Measurements from ENCODE around the gene HS6ST2. TPM values are rescaled to one million over a fixed set of nuclear protein-coding genes. Genes with fewer than 3 reads are reported as not detected.

Gene HS6ST2
- total RNA-seq, 1 donor from 2014 or later: 14.8 TPM

- DNase-seq (ENCODE audit: low spot score, unreplicated experiment): no peak
- Mint-ChIP-seq H3K27me3 (peaks cover 38% of the 10 kb centered on the region), H3K27ac (no peak overlapping the region), H3K36me3 (ENCODE audit: insufficient read depth) (peaks cover 1% of the 10 kb centered on the region), H3K4me3 (ENCODE audit: low read depth) (no peak overlapping the region), H3K9me3 (ENCODE audit: low read depth) (peaks cover 7% of the 10 kb centered on the region), H3K4me1 (ENCODE audit: low read depth) (peaks cover 19% of the 10 kb centered on the region)
- TF ChIP-seq CTCF (IDR thresholded peaks at IDR 0.05; ENCODE audit: unreplicated experiment): peak; percentile 39
Measured at GRCh38 chrX:132651421-132652086, 306.9 kb downstream of the HS6ST2 start.

- peaks cover 30% of the 10 kb centered on the region for H3K27me3 Mint-ChIP-seq
- peaks cover 19% of the 10 kb centered on the region for H3K4me1 Mint-ChIP-seq (ENCODE audit: low read depth)
- no peak overlapping the region for H3K4me3 Mint-ChIP-seq (ENCODE audit: low read depth)
- peaks cover 1% of the 10 kb centered on the region for H3K36me3 Mint-ChIP-seq (ENCODE audit: insufficient read depth)
- no peak for TF ChIP-seq CTCF (IDR thresholded peaks at IDR 0.05; ENCODE audit: unreplicated experiment)
- no peak overlapping the region for H3K27ac Mint-ChIP-seq
- peaks cover 8% of the 10 kb centered on the region for H3K9me3 Mint-ChIP-seq (ENCODE audit: low read depth)
- DNase-seq (ENCODE audit: low spot score, unreplicated experiment): no peak
Measured at GRCh38 chrX:132648895-132649294, 309.5 kb downstream of the HS6ST2 start.

- no peak overlapping the region for H3K27ac Mint-ChIP-seq
- peaks cover 3% of the 10 kb centered on the region for H3K27me3 Mint-ChIP-seq
- DNase-seq (ENCODE audit: low spot score, unreplicated experiment): no peak
- H3K4me3 Mint-ChIP-seq (ENCODE audit: low read depth): no peak overlapping the region
- no peaks in the 10 kb centered on the region for H3K36me3 Mint-ChIP-seq (ENCODE audit: insufficient read depth)
- peaks cover 12% of the 10 kb centered on the region for H3K4me1 Mint-ChIP-seq (ENCODE audit: low read depth)
- no peak for TF ChIP-seq CTCF (IDR thresholded peaks at IDR 0.05; ENCODE audit: unreplicated experiment)
- no peaks in the 10 kb centered on the region for H3K9me3 Mint-ChIP-seq (ENCODE audit: low read depth)
Measured at GRCh38 chrX:132639446-132639845, 319.0 kb downstream of the HS6ST2 start.

GRCh38 chrX:132638313-132638712 lies 320.1 kb downstream of the HS6ST2 start:
- no peak overlapping the region for H3K4me3 Mint-ChIP-seq (ENCODE audit: low read depth)
- DNase-seq (ENCODE audit: low spot score, unreplicated experiment): no peak

GRCh38 chrX:132636080-132636479 lies 322.3 kb downstream of the HS6ST2 start:
- DNase-seq (ENCODE audit: low spot score, unreplicated experiment): no peak
- H3K27me3 Mint-ChIP-seq: no peaks in the 10 kb centered on the region
- no peaks in the 10 kb centered on the region for H3K36me3 Mint-ChIP-seq (ENCODE audit: insufficient read depth)
- H3K4me1 Mint-ChIP-seq (ENCODE audit: low read depth): peaks cover 14% of the 10 kb centered on the region
- H3K27ac Mint-ChIP-seq: no peak overlapping the region
- H3K9me3 Mint-ChIP-seq (ENCODE audit: low read depth): no peaks in the 10 kb centered on the region
- H3K4me3 Mint-ChIP-seq (ENCODE audit: low read depth): no peak overlapping the region
- TF ChIP-seq CTCF (IDR thresholded peaks at IDR 0.05; ENCODE audit: unreplicated experiment): no peak

More at GRCh38 chrX:132638313-132638712, 320.1 kb downstream of the HS6ST2 start:
- no peaks in the 10 kb centered on the region for H3K36me3 Mint-ChIP-seq (ENCODE audit: insufficient read depth)
- no peak for TF ChIP-seq CTCF (IDR thresholded peaks at IDR 0.05; ENCODE audit: unreplicated experiment)
- H3K4me1 Mint-ChIP-seq (ENCODE audit: low read depth): peaks cover 12% of the 10 kb centered on the region
- no peak overlapping the region for H3K27ac Mint-ChIP-seq
- peaks cover 3% of the 10 kb centered on the region for H3K27me3 Mint-ChIP-seq
- no peaks in the 10 kb centered on the region for H3K9me3 Mint-ChIP-seq (ENCODE audit: low read depth)

All from progenitor cell of endocrine pancreas (in vitro differentiated cells).